BE2C (cell line): Measurements from ENCODE around the gene SURF6. TPM values are rescaled to one million over a fixed set of nuclear protein-coding genes. Genes with fewer than 3 reads are reported as not detected.

ENCODE experiments used
- DNase-seq: peaks from one replicate; pipeline ENCODE4 v3.0.0-alpha.2; 2020
- H3K27me3 ChIP-seq: fragments of 250-450 bp; sonication (Bioruptor Pico); 2 replicates; pipeline ENCODE4 v1.5.1; 2020; ENCODE audit warnings: mild to moderate bottlenecking
- H3K36me3 ChIP-seq: fragments of 250-450 bp; sonication (Bioruptor Pico); 2 replicates; pipeline ENCODE4 v1.5.1; 2020; ENCODE audit warnings: mild to moderate bottlenecking
- H3K4me1 ChIP-seq: fragments of 250-450 bp; sonication (Bioruptor Pico); 2 replicates; pipeline ENCODE4 v1.5.1; 2020
- H3K4me3 ChIP-seq: 2 replicates; pipeline ENCODE4 v1.5.1; 2011; ENCODE audit warnings: low read depth, low read length
- H3K9me3 ChIP-seq: fragments of 250-450 bp; sonication (Bioruptor Pico); 2 replicates; pipeline ENCODE4 v1.5.1; 2020
- polyA plus RNA-seq: library from polyadenylated mRNA; unstranded; fragments of >200 nt; gene quantifications from one replicate; pipeline ENCODE4 v1.2.1, GENCODE V29; 2012; ENCODE audit warnings: low read depth, missing spikeins; ENCODE audit not compliant: insufficient read length, insufficient read depth
- TF ChIP-seq, protein P1 (sequence below): IDR thresholded peaks from 2 replicates; pipeline ENCODE4 v1.5.1; 2012; ENCODE audit warnings: mild to moderate bottlenecking, low read depth, low read length

The SURF6 gene
- polyA plus RNA-seq: 107 TPM

DNA sequence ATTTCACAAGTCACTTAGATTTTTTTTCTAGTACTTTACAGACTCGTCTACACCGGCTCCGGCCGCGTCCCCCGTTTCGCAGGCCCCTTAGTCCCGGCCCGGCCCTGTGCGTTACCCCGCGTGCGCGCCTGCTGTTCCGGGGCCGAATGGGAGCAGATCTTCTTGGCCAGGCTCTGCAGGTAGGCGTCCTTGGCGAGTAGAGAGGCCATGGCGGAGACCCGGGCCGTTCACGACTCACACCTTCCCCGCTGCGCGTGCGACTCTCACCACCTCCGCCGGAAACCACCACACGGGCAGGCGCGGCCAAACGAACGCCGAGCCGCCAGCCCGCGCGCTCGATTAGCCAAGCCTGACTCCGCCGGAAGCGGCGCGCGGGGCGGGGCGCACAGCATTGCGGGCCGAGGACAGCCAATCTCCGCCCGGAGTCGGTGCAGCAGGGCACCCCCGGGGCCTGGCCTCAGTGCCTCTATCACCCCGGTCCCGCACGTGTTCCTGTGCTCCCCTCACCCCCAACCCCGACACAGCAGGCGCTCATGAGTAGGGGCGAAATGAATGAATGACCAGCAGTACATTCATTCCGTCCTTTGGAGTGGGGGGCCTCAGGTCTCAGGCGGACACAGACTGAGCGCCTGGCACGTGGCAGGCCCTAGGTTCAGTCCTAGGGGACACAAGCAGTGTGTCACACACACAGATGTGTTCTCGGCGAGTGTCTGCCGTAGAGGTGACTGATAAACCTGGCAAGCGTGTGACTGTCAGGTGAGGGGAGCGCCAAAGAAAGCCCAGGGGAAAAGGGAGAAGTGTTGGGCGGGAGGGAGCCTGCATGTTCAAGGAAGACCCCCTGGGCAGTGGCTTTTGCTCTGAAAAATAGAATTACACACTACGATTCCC is at the start of gene SURF6:
Gene SURF6 (minus strand): TSS at position 265 of the 888 bp plus-strand sequence. CDS start 56 bp downstream, at position 209.
- H3K4me3 ChIP-seq: peak within 1 kb of the TSS; percentile 97
- H3K27me3 ChIP-seq: no peaks in the 10 kb centered on the region
- no peaks in the 10 kb centered on the region for H3K4me1 ChIP-seq
- peaks cover 55% of the 10 kb centered on the region for H3K36me3 ChIP-seq
- TF ChIP-seq, protein P1, sequence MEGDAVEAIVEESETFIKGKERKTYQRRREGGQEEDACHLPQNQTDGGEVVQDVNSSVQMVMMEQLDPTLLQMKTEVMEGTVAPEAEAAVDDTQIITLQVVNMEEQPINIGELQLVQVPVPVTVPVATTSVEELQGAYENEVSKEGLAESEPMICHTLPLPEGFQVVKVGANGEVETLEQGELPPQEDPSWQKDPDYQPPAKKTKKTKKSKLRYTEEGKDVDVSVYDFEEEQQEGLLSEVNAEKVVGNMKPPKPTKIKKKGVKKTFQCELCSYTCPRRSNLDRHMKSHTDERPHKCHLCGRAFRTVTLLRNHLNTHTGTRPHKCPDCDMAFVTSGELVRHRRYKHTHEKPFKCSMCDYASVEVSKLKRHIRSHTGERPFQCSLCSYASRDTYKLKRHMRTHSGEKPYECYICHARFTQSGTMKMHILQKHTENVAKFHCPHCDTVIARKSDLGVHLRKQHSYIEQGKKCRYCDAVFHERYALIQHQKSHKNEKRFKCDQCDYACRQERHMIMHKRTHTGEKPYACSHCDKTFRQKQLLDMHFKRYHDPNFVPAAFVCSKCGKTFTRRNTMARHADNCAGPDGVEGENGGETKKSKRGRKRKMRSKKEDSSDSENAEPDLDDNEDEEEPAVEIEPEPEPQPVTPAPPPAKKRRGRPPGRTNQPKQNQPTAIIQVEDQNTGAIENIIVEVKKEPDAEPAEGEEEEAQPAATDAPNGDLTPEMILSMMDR: no peak
- DNase-seq: peak; percentile 94
- H3K9me3 ChIP-seq: no peaks in the 10 kb centered on the region

DNA sequence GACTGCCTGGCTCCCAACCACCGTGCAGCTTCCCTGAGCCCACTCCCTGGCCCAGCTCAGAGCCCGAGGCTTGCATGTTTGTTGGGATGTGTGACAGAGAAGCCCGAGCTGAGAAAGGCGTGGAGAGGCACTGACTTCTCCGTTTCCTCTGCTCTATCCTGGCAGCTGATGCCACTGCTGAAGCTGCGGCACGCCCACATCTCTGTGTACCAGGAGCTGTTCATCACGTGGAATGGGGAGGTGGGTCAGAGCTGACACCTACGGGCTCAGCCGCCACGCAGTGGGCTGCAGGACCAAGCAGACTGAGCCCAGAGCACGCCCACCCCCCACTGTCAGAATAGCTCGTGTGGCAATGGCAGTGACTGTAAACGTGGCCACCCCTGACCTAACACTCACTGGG is 49.5 kb upstream of the SURF6 start:
- Histone ChIP-seq H3K4me1 (no peaks in the 10 kb centered on the region), H3K36me3 (no peaks in the 10 kb centered on the region), H3K4me3 (no peak overlapping the region), H3K27me3 (no peaks in the 10 kb centered on the region), H3K9me3 (0 out of 2 replicates have a peak, but pooled peaks cover 2% of the 10 kb centered on the region)
- TF ChIP-seq, protein P1: no peak
- no peak for DNase-seq

DNA sequence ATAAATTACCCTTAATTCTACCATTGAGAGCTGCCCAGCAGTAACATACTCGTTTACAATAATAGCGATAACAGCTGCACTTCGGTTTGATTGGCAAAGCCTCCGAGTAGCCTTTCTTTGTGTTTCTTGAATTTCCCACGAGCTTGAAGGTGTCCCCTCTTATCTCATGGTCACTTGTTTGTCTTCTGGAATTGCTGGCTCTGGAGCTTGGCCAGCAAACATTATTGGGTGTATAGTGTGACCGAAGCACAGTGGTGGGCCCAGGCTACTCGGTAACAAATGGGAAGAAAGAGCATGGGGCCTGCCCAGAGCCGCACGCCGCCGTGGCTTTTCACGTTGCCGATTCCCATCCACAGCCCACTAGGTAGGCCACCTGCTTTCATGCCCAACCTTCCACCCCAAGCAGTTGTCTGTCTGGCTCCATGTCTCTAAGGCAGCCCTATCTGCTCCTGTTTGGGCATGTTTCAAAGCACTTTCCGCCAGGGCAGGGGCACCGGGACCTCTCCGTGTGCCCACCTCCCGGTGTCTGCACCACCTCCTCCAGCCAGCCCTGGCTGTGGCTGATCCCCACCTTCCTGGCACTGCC is 48.8 kb upstream of the SURF6 start:
- Histone ChIP-seq H3K27me3 (no peaks in the 10 kb centered on the region), H3K36me3 (no peaks in the 10 kb centered on the region), H3K4me1 (no peaks in the 10 kb centered on the region), H3K4me3 (no peak overlapping the region), H3K9me3 (0 out of 2 replicates have a peak, but pooled peaks cover 2% of the 10 kb centered on the region)
- TF ChIP-seq, protein P1: no peak
- DNase-seq: no peak

DNA sequence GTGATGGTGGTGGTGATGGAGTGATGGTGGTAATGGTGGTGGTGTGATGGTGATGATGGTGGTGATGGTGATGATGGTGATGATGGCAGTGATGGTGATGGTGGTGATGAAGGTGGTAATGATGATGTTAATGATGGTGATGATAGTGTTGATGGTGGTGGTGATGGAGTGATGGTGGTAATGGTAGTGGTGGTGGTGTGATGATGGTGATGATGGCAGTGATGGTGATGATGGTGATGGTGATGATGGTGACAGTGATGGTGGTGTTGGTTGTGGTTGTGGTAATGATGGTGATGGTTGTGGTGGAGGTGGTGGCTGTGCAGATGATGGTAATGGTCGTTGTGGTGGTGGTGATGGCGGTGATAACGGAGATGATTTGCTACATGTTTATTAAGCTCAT is 47.5 kb upstream of the SURF6 start:
- peaks cover under 1% of the 10 kb centered on the region; the same call in 1 of the 2 replicates for H3K4me1 ChIP-seq

DNA sequence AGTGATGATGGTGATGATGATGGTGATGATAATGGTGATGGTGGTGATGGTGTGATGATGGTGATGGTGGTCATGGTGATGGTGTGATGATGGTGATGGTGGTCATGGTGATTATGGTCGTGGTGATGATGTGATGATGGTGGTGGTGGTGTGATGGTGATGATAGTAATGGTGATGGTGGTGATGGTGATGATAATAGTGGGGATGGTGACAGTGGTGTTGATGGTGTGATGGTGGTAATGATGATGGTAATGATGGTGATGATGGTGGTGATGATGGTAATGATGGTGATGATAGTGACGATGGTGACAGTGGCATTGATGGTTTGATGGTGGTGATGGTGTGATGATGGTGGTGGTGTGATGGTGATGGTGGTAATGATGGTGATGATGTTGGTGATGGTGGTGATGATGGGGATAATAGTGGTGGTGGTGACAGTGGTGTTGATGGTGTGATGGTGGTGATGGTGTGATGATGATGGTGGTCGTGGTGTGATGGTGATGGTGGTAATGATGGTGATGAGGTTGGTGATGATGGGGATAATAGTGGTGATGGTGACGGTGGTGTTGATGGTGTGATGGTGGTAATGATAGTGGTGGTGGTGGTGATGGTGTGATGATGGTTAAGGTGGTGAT is 46.6 kb upstream of the SURF6 start:
- no peaks in the 10 kb centered on the region for H3K27me3 ChIP-seq
- H3K36me3 ChIP-seq: no peaks in the 10 kb centered on the region
- DNase-seq: no peak
- 0 out of 2 replicates have a peak, but pooled peaks cover 2% of the 10 kb centered on the region for H3K9me3 ChIP-seq
- TF ChIP-seq, protein P1: no peak
- no peak overlapping the region for H3K4me3 ChIP-seq
- peaks cover 3% of the 10 kb centered on the region; the same call in 1 of the 2 replicates for H3K4me1 ChIP-seq

More for the DNA sequence above, 47.5 kb upstream of the SURF6 start:
- DNase-seq: no peak
- no peak overlapping the region for H3K4me3 ChIP-seq
- H3K9me3 ChIP-seq: 0 out of 2 replicates have a peak, but pooled peaks cover 2% of the 10 kb centered on the region
- TF ChIP-seq, protein P1: no peak
- H3K36me3 ChIP-seq: no peaks in the 10 kb centered on the region
- H3K27me3 ChIP-seq: no peaks in the 10 kb centered on the region
